T follicular helper cell (primary cell): ENCODE data around the gene AOC2.
A peak's percentile ranks its signal among the peaks of the same experiment; 100 is the strongest.
"Not testable (repeated sequence)": the region's sequence is repeated elsewhere in the genome, so short reads cannot be mapped to it uniquely, and the experiment has no call there.

Experiments used
- DNase-seq: peaks from one replicate; pipeline ENCODE4 v3.0.0-alpha.2; 2020; ENCODE audit warnings: low read depth

Gene AOC2

GRCh38 chr17:42832213-42832933 is 12.0 kb upstream of the AOC2 start:
- no peak for DNase-seq

GRCh38 chr17:42832934-42833766 is 11.2 kb upstream of the AOC2 start, which contains the start of gene PSME3:
Gene PSME3, plus strand, starts transcription at chr17:42833397. Its CDS starts 235 bp downstream, at chr17:42833632.
- DNase-seq = peak; percentile 83

DNA sequence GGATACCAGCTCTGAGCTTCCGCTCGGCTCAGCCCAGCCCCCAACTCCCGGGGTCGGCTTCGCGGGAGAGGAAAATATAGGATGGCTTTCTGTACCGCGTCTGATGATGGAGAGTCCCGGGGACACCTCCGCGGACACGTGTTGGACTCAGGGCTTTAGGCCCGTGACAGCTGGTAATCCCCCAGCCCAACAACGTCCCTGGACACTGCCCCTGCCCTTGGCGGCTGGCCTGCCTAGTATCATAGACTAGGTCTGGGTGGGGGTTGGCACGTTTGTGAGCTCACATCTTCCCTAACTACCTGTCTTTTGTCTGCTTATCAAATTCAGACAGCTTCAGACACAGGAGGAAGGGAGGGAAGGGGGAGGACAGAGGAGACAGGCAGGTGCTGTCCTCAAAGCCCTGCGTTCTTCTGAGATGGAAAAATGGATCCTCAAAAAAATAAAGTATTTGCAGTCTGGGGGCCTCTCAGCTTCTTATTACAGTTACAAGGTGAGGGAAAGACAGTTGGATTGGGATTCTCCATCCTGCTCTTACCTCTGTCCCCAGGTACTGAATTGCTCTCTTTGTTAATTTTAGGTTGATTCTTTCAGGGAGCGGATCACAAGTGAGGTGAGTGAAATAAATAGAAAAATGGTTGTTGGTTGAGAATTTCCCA is 10.5 kb upstream of the AOC2 start:
- no peak for DNase-seq

GRCh38 chr17:42835732-42836131 is 8.6 kb upstream of the AOC2 start:
- no peak for DNase-seq

GRCh38 chr17:42841975-42842685 is 2.2 kb upstream of the AOC2 start:
- DNase-seq = no peak

DNA sequence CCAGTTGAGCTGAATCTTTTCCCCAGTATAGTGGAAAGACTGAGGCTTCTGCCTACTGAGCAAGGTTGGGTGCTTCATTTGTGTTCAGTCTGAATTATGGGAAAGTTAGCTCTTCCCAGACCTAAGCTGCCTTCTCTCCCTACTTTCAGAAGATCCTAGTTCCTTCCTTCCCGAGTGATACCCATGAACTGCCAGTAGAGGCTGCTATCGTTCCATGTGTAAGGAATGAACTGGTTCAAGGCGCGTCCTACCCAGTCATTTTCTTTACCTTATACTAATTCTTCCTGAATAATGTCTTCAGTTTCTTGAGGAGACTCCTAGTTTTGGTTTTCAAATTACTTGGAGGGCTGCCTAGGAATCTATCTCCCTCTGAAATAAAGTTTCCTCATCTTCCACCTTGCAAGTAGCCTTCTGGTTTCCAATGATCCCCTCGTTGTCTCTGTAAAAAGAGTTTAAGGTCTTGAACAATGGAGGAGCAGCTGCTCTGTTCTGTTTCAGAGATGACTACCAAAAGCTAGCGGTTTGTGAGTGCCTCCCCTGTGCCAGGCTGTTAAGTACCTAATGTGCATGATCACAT is 934 bp upstream of the AOC2 start:
- no peak for DNase-seq

GRCh38 chr17:42844761-42845555 is 578 bp downstream of the AOC2 start:
- DNase-seq = no peak

- DNase-seq = no peak
Observed at GRCh38 chr17:42845556-42845917, 1.2 kb downstream of the AOC2 start.

GRCh38 chr17:42845918-42846593 is 1.7 kb downstream of the AOC2 start:
- DNase-seq = no peak

GRCh38 chr17:42846594-42847280 is 2.4 kb downstream of the AOC2 start:
- DNase-seq = no peak

DNA sequence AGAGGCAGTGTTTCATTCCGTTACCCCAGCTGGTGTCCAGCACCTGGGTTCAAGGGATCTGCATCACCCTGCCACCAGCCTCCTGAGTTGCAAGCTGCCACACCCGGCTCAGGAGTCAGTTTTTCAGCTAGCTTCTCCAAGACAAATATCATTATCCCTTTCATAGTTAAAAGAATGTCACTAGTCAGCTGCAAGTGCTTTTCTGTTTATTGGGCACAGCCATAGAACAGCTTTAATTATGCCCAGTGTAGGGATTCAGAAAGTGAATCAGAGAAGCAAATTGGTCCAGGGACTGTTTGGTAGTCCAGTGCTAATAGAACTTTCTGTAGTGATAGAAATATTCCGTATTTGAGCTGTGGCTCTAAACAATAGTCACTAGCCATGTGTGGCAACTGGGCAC is 3.7 kb downstream of the AOC2 start:
- DNase-seq = no peak

DNA sequence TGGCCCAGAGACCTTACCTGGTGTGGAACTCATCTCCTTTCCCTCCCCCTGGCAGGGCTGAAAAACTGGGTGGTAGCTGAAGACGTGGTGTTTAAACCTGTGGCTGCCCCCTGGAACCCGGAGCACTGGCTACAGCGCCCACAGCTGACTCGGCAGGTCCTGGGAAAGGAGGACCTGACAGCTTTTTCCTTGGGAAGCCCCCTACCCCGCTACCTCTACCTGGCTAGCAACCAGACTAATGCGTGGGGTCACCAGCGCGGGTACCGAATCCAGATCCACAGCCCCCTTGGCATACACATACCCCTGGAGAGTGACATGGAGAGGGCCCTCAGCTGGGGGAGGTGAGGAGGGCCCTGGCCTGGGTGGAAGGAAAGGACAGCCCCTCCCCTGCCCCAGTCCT is 4.7 kb downstream of the AOC2 start:
- no peak for DNase-seq

- no peak for DNase-seq
Observed at GRCh38 chr17:42849451-42850181, 5.2 kb downstream of the AOC2 start.

DNA sequence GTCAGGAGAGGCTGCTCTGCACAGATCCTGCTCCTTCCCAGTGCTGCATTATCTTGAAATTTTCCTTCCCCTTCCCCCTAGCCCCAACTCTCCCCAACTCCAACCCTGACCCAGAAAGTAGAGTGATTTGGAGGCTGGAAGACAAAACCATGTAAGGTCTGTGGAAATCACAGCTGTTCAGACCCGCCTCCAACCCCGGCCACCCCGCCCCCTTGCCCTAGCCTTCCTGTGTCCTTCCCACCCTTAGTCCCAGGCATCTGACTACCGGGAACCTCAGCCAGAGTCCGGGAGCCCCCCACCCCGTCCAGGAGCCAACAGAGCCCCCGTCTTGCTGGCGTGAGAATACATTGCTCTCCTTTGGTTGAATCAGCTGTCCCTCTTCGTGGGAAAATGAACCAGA is 6.6 kb downstream of the AOC2 start, which contains the start of gene AOC3:
Gene AOC3 (plus strand): TSS at position 246 of the 400 bp plus-strand sequence. CDS start 145 bp downstream, at position 391.
- DNase-seq = no peak

DNA sequence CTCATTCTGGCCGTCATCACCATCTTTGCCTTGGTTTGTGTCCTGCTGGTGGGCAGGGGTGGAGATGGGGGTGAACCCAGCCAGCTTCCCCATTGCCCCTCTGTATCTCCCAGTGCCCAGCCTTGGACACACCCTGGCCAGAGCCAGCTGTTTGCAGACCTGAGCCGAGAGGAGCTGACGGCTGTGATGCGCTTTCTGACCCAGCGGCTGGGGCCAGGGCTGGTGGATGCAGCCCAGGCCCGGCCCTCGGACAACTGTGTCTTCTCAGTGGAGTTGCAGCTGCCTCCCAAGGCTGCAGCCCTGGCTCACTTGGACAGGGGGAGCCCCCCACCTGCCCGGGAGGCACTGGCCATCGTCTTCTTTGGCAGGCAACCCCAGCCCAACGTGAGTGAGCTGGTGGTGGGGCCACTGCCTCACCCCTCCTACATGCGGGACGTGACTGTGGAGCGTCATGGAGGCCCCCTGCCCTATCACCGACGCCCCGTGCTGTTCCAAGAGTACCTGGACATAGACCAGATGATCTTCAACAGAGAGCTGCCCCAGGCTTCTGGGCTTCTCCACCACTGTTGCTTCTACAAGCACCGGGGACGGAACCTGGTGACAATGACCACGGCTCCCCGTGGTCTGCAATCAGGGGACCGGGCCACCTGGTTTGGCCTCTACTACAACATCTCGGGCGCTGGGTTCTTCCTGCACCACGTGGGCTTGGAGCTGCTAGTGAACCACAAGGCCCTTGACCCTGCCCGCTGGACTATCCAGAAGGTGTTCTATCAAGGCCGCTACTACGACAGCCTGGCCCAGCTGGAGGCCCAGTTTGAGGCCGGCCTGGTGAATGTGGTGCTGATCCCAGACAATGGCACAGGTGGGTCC is 7.2 kb downstream of the AOC2 start:
- DNase-seq = not testable (repeated sequence)

- DNase-seq = no peak
Observed at GRCh38 chr17:42852351-42852750, 8.0 kb downstream of the AOC2 start.

- DNase-seq = no peak
Observed at GRCh38 chr17:42853004-42853403, 8.6 kb downstream of the AOC2 start.

DNA sequence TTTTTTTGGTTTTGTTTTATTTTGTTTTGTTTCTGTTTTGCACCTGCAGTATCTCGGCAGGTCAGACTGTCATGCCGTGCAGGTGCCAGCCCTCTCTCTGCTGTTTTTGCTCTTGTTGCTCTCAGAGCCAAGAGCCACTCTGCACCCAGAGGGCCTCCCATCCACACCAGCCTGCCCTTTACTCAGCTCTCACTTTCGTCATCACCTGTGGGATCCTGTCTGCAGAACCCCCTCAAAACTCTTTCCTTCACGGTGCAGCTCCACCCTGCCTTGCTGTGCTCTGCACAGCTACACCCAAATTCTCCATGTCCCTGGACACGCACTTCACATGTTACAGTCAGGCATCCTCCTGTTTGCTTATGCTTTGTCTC is 9.2 kb downstream of the AOC2 start:
- no peak for DNase-seq
